HG03064 (cell line): ENCODE data around the gene AKAP6.

Source experiments
- ATAC-seq: cut with Tn5 transposase; IDR thresholded peaks from one replicate; pipeline ENCODE4 v1.9.1; 2021; ENCODE audit warnings: low read depth; ENCODE audit not compliant: unreplicated experiment

AKAP6 gene

GRCh38 chr14:32601906-32602305, 272.8 kb downstream of the AKAP6 start:
- no peak for ATAC-seq

GRCh38 chr14:32602699-32603098, 273.6 kb downstream of the AKAP6 start:
- ATAC-seq: no peak

GRCh38 chr14:32603992-32604565, 275.0 kb downstream of the AKAP6 start:
- no peak for ATAC-seq

GRCh38 chr14:32606301-32606700, 277.2 kb downstream of the AKAP6 start:
- ATAC-seq: no peak

GRCh38 chr14:32607399-32607798, 278.3 kb downstream of the AKAP6 start:
- no peak for ATAC-seq

- no peak for ATAC-seq
Measured at GRCh38 chr14:32608857-32609256, 279.8 kb downstream of the AKAP6 start.

- ATAC-seq: no peak
Measured at GRCh38 chr14:32609388-32609787, 280.3 kb downstream of the AKAP6 start.

- ATAC-seq: no peak
Measured at GRCh38 chr14:32611752-32612151, 282.7 kb downstream of the AKAP6 start.

- no peak for ATAC-seq
Measured at GRCh38 chr14:32618991-32619390, 289.9 kb downstream of the AKAP6 start.

GRCh38 chr14:32620303-32620702, 291.2 kb downstream of the AKAP6 start:
- no peak for ATAC-seq

- no peak for ATAC-seq
Measured at GRCh38 chr14:32620724-32621123, 291.6 kb downstream of the AKAP6 start.

GRCh38 chr14:32621585-32621984, 292.5 kb downstream of the AKAP6 start:
- ATAC-seq: no peak

- ATAC-seq: no peak
Measured at GRCh38 chr14:32622742-32623141, 293.6 kb downstream of the AKAP6 start.

GRCh38 chr14:32623300-32624093, 294.4 kb downstream of the AKAP6 start:
- no peak for ATAC-seq

- no peak for ATAC-seq
Measured at GRCh38 chr14:32625211-32625610, 296.1 kb downstream of the AKAP6 start.

GRCh38 chr14:32627545-32628298, 298.6 kb downstream of the AKAP6 start:
- ATAC-seq: no peak

GRCh38 chr14:32629236-32629635, 300.1 kb downstream of the AKAP6 start:
- no peak for ATAC-seq

GRCh38 chr14:32630701-32631100, 301.6 kb downstream of the AKAP6 start:
- ATAC-seq: no peak

- ATAC-seq: no peak
Measured at GRCh38 chr14:32633224-32633859, 304.2 kb downstream of the AKAP6 start.

- no peak for ATAC-seq
Measured at GRCh38 chr14:32633930-32634329, 304.8 kb downstream of the AKAP6 start.

GRCh38 chr14:32635061-32635719, 306.1 kb downstream of the AKAP6 start:
- no peak for ATAC-seq
